KBM-7 (cell line): ENCODE measurements around the gene EZR.
A peak's percentile ranks its signal among the peaks of the same experiment; 100 is the strongest.

Experiments used
- DNase-seq: peaks from one replicate; pipeline ENCODE4 v3.0.0-alpha.2; 2015
- in situ Hi-C: fragments of 300-500 bp; cut with MboI; formaldehyde crosslinking; loops from 2 replicates; pipeline ENCODE4 v1.14.3; 2020; ENCODE audit warnings: low sequenced_read_pairs, low pct_unique_long_range_greater_than_20kb, mixed read lengths

Gene EZR

DNA sequence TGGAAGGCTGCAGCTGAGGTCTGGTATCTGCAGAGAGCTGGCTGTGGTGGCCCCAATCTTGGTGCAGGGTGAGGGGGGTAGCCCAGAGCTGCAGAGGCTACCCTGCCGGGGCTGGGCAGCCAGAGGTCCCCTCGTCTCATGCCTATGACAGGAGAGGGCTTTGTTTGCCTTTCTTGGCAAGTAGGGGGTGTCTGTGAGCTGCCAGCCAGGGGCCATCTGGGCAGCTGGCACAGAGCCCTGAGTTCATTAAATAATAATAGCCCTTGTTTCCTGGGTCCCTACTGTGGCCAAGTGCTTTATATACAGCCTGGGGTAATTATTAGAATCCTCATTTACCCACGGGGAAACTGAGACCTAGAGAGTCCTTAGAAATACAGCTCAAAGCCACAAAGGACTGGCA is 66.6 kb downstream of the EZR start:
- no peak for DNase-seq
- in situ Hi-C loops = no loop called here

DNA sequence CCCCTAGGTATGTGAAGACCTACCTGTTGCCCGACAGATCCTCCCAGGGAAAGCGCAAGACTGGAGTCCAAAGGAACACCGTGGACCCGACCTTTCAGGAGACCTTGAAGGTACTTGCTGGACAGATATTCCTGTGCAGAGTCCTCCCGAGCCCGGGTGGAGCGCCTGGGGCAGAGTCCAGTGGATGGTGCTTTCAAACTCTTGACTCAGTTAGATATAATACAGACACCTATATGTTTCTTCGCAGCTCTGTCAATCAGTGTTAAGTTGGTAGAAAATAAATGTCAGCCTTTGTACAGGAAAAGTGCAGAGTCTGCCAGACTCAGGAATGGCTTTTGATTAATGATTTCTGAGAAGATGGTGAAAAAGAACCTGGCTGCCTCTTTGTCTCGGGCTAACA is 67.2 kb downstream of the EZR start:
- in situ Hi-C loops = no loop called here
- DNase-seq = no peak

GRCh38 chr6:158751224-158751623 is 67.9 kb downstream of the EZR start:
- DNase-seq = no peak
- in situ Hi-C loops = no loop called here

GRCh38 chr6:158744986-158745430 is 74.2 kb downstream of the EZR start:
- in situ Hi-C loops = no loop called here
- no peak for DNase-seq

DNA sequence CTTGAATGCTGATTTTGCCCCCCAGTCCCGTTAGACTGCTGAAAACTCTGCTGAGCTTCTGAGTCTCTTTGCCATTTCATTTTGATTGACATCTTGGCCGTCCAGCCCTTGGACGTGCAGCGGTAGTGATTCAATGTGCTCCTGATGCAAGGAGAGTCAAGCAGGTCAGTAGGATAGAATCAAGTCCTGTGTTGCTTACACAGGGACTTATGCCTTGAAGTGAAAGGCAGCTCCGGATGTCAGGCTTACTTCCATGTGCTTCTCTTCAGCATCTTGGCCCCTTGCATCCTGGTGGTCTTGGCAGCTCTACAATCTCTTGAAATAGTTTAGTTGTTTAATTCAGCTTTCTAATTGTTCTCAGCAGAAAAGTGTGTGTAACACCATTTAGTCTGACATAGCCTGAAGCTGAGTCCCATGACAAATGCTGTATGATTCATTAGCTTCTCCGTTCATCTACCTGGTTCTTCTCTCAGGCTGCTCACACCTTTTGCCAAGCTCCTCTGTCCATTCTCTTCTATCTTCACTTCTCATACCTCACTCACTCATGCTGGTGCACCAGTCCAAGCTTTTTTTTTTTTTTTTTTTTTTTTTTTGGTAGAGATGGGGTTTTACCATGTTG is 76.0 kb downstream of the EZR start:
- no peak for DNase-seq
- in situ Hi-C loops = no loop called here

DNA sequence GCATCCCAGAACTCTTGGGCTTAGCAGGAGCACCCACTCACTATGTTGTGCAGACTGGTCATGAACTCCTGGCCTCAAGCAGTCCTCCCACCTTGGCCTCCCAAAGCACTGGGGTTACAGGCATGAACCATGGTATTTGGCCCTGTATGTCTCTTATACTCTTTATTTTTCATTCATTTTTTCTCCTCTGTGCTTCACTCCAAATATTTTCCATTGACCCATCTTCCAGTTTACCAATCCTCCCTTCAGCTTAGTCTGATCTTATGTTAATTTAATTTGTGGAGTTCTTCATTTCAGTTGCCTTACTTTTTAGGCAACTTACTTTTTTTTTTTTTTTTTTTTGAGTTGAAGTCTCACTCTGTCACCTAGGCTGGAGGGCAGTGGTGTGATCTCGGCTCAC is 79.5 kb downstream of the EZR start:
- in situ Hi-C loops = no loop called here
- no peak for DNase-seq

GRCh38 chr6:158737710-158738615 is 81.2 kb downstream of the EZR start:
- DNase-seq = no peak
- in situ Hi-C loops = no loop called here

DNA sequence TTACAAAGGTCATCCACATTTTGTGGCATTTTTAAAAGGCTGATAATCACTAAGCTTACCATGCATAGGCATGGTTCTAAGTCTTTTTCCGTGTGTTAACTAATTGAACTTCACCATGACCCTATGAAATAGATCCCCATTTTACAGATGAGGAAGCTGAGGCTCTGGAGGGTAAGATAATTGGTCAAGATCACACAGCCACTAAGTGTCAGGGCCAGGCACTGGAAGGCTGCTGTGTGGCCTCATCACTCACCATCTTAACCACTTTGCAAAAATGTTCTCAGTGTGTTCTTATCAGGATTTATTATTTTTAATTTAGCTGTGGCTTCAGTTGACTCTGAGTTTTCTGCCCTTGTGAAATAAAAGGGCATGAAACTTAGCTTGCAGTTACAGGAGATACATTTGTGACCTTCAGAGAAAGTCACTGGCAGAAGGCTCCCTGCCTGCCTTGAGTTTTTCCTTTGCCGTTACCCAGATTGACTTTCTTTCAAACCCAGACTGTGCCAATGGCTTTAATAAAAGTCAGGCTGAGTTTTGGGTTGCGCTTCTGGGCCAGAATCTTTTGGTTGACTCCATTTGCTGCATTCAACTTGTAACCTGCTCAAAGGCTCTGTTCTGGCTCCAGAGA is 82.0 kb downstream of the EZR start:
- DNase-seq = no peak
- in situ Hi-C loops = no loop called here

DNA sequence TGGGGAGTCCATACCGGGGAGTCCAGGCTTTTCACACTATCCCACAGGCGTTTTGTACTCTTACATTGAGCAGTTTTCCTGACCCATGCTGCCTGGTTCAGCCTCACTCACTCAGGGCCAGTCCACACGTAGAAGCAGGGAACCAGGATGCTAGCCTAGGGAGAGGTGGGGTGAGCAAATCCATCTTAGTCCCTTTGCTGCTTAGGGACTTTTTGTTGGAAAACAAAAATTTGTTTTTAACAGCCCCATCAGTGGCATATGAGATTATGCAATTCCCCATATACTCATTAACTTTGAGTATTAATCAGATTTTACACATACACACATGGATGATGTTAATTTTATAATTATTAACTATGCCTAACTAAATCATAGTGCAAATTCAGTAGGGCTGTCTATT is 84.2 kb downstream of the EZR start:
- no peak for DNase-seq
- in situ Hi-C loops = no loop called here

GRCh38 chr6:158730541-158730907 is 88.6 kb downstream of the EZR start:
- no peak for DNase-seq
- in situ Hi-C loops = no loop called here

GRCh38 chr6:158729906-158730540 is 89.1 kb downstream of the EZR start:
- peak; percentile 38 for DNase-seq
- in situ Hi-C loops = no loop called here

DNA sequence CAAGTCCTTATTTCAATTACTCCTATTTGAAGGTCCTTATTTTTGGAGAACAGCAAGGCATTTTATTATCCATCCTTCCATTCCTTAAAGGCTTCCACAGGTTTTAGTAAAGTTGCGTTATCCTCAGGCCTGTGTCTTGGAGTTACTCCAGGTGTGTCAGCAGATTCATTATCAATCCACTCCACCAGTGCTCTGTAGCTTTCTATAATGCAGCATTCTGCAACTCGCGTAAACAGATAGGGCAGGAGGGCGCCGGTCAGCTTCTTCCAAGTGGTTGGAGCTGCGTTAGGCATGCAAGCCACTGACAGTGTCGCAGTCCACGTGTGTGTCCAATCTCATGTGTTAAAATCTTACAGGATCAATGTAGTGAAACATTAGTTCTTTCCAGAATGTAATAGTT is 93.5 kb downstream of the EZR start:
- in situ Hi-C loops = no loop called here
- no peak for DNase-seq

DNA sequence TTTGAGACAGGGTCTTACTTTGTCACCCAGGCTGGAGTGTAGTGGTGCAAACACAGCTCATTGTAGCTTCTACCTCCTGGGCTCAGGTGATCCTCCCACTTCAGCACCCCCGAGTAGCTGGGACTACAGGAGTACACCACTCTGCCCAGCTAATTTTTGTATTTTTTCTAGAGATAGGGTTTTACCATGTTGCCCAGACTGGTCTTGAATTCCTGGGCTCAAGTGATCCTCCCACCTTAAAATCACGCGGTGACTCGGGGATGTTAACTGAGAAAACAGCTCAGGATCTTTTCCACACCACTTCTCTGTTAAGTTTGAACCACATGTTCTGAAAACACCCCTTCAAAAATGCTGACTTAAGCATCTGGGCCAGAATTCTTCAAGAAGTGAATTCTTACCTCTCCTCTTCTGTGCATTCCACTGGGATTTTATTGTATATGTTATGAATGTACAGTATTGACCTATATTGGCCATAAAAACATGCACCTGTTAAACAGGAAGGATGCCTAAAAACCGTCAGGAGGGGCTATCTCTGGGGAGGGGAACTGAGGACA is 96.9 kb downstream of the EZR start:
- no peak for DNase-seq
- in situ Hi-C loops = loop anchor here (25.0 kb wide), 2 partner anchors 240 to 390 kb away; no protein-coding TSS in a partner anchor

GRCh38 chr6:158718461-158719046 is 100.6 kb downstream of the EZR start:
- peak; percentile 58 for DNase-seq
- in situ Hi-C loops = loop anchor here (25.0 kb wide), 2 partner anchors 244 to 394 kb away; no protein-coding TSS in a partner anchor

GRCh38 chr6:158717341-158718330 is 101.5 kb downstream of the EZR start:
- no peak for DNase-seq
- in situ Hi-C loops = loop anchor here (25.0 kb wide), 2 partner anchors 245 to 395 kb away; no protein-coding TSS in a partner anchor
